PC-3 (cell line): Measurements from ENCODE around the gene TMEM208.

ENCODE experiments used
- EZH2 ChIP-seq: fragments of 300-600 bp; sonication (generic); IDR thresholded peaks from one replicate; pipeline ENCODE4 v1.6.1; 2017; ENCODE audit warnings: antibody characterized with exemption, mild to moderate bottlenecking, low read length; ENCODE audit not compliant: unreplicated experiment
- EZH2phosphoT487 ChIP-seq: fragments of 300-600 bp; sonication (generic); IDR thresholded peaks from 2 replicates; pipeline ENCODE4 v1.6.1; 2018; ENCODE audit warnings: mild to moderate bottlenecking, antibody characterized with exemption, low read length, borderline replicate concordance
- TF ChIP-seq, protein P1 (sequence below): fragments of 300-600 bp; sonication (generic); conservative IDR thresholded peaks from 2 replicates; pipeline ENCODE4 v1.5.1; 2017; ENCODE audit warnings: antibody characterized with exemption, low read depth, mild to moderate bottlenecking, low read length

DNA sequence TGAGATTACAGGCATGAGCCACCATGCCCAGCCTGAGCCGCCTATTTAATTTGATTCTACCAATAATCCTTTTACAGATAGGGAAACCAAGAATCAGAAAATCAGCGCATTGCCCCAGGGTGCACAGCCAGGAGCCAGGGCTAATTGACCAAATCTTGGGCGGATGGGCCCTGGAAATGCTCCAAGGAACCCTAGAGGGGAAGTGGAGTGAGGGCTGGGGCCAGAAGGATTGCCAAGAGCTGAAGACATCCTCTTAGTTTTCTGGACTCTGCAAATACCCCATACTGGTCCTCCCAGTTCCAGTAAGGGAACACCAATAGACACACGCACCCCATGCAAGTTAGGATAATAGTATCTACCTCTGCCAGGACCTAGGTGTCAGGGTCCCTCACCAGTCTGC is 16.6 kb downstream of the TMEM208 start:
- TF ChIP-seq, protein P1, sequence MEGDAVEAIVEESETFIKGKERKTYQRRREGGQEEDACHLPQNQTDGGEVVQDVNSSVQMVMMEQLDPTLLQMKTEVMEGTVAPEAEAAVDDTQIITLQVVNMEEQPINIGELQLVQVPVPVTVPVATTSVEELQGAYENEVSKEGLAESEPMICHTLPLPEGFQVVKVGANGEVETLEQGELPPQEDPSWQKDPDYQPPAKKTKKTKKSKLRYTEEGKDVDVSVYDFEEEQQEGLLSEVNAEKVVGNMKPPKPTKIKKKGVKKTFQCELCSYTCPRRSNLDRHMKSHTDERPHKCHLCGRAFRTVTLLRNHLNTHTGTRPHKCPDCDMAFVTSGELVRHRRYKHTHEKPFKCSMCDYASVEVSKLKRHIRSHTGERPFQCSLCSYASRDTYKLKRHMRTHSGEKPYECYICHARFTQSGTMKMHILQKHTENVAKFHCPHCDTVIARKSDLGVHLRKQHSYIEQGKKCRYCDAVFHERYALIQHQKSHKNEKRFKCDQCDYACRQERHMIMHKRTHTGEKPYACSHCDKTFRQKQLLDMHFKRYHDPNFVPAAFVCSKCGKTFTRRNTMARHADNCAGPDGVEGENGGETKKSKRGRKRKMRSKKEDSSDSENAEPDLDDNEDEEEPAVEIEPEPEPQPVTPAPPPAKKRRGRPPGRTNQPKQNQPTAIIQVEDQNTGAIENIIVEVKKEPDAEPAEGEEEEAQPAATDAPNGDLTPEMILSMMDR, result no peak
- TF ChIP-seq EZH2 (no peak), EZH2phosphoT487 (no peak)
